Choroid plexus epithelial cell (primary cell): Measurements from ENCODE around the gene OR52E2.
"Not testable (repeated sequence)": the region's sequence is repeated elsewhere in the genome, so short reads cannot be mapped to it uniquely, and the experiment has no call there.

ENCODE experiments used
- DNase-seq: peaks from one replicate; pipeline ENCODE4 v3.0.0-alpha.2; 2010; ENCODE audit warnings: low read depth
- H3K4me3 ChIP-seq: 2 replicates; pipeline ENCODE4 v1.5.1; 2011; ENCODE audit warnings: low read depth, mild to moderate bottlenecking, control low read depth, low read length, moderate library complexity
- CTCF ChIP-seq: conservative IDR thresholded peaks from 2 replicates; pipeline ENCODE4 v1.5.1; 2011; ENCODE audit warnings: low read depth, mild to moderate bottlenecking, control low read depth, inconsistent platforms, low read length, moderate library complexity

The OR52E2 gene

DNA sequence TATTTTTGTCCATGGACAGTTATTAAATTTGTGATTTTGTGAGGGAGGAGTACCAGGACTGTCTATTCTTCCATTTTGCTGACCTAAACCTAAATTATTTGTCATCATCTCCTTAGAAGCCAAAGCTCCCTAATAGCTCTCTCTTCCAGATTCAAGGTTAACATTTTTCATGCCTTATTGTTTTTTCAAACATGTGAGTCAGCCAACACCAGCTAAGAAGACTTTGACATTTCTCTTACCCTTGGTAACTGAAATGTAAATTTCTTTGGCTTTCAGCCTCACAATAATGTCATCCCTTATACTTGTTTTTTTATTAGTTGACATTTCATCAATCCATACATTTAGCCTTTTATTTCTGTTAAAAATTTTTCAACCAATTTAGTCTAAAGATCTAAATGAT lies 29.1 kb upstream of the OR52E2 start:
- TF ChIP-seq CTCF = no peak
- H3K4me3 ChIP-seq = no peak overlapping the region
- no peak for DNase-seq

- no peak for DNase-seq
- TF ChIP-seq CTCF = no peak
Measured at GRCh38 chr11:5083602-5084001, 24.2 kb upstream of the OR52E2 start.

DNA sequence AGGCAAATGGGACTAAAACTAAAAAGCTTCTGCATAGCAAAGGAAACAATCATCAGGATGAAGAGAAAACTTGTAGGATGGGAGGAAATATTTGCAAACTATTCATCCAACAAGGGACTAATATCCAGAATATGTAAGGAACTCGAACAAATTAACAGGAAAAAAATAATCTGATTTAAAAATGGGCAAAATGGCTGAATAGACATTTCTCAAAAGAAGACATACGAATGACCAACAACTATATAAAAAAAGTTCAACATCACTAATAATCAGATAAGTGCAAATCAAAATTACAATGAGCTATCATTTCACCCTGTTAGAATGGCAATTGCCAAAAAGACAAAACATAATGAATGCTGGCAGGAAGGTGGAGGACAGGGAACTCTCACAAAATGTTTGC lies 22.0 kb upstream of the OR52E2 start:
- no peak for TF ChIP-seq CTCF
- no peak overlapping the region for H3K4me3 ChIP-seq
- DNase-seq = no peak

More at GRCh38 chr11:5083602-5084001, 24.2 kb upstream of the OR52E2 start:
- H3K4me3 ChIP-seq = no peak overlapping the region

- DNase-seq = no peak
- TF ChIP-seq CTCF = no peak
- H3K4me3 ChIP-seq = no peak overlapping the region
Measured at GRCh38 chr11:5071799-5072198, 12.4 kb upstream of the OR52E2 start.

- H3K4me3 ChIP-seq = no peak within 1 kb of the TSS
- TF ChIP-seq CTCF = no peak
- DNase-seq = no peak
Measured at GRCh38 chr11:5069272-5069671, 9.8 kb upstream of the OR52E2 start, which contains the start of gene OR52E1. Gene OR52E1, plus strand, starts transcription at chr11:5069572.

- TF ChIP-seq CTCF = no peak
- H3K4me3 ChIP-seq = no peak overlapping the region
- DNase-seq = no peak
Measured at GRCh38 chr11:5065027-5065426, 5.6 kb upstream of the OR52E2 start.

GRCh38 chr11:5058679-5059078 lies 748 bp downstream of the OR52E2 start:
- not testable (repeated sequence) for H3K4me3 ChIP-seq, DNase-seq
